ENCODE measurements around the gene TBX5. TPM values are rescaled to one million over a fixed set of nuclear protein-coding genes. Genes with fewer than 3 reads are reported as not detected.

The TBX5 gene
- not detected in 5 replicates for total RNA-seq (2022; extraction: Qiagen RNA extraction; ENCODE audit: low read depth)

GRCh38 chr12:114405519-114406271, at the start of gene TBX5:
Gene TBX5 (minus strand): TSS chr12:114406144. CDS start chr12:114403898, 2,246 bp downstream.

